OCI-LY7 (cell line): ENCODE data around the gene PXDN. TPM values are rescaled to one million over a fixed set of nuclear protein-coding genes. Genes with fewer than 3 reads are reported as not detected.
A peak's percentile ranks its signal among the peaks of the same experiment; 100 is the strongest.

ENCODE experiments used
- BruUV-seq: library from RNA; stranded (reverse); fragments of 400-500 nt; replicated peaks from 2 replicates; lab custom pipeline; 2021; lab: Mats Ljungman, UMichigan
- CTCF ChIA-PET: fragments of 300-600 bp; sonication (Branson Sonifier 250); formaldehyde crosslinking; loops from one replicate; lab custom pipeline; 2022; ENCODE audit warnings: antibody characterized with exemption; ENCODE audit not compliant: unreplicated experiment; lab: Charles Lee
- POLR2A ChIA-PET: fragments of 300-600 bp; sonication (Branson Sonifier 250); formaldehyde crosslinking; loops from one replicate; lab custom pipeline; 2022; ENCODE audit warnings: antibody characterized with exemption; lab: Charles Lee
- DNase-seq: peaks from one replicate; pipeline ENCODE4 v3.0.0-alpha.2; 2015; ENCODE audit warnings: low spot score
- H2AFZ ChIP-seq: fragments of 200-600 bp; sonication (generic), shearing (Covaris generic); 2 replicates; pipeline ENCODE4 v1.6.1; 2014; ENCODE audit warnings: mild to moderate bottlenecking, antibody characterized with exemption, low read length, moderate library complexity
- H3K27ac ChIP-seq: fragments of 200-600 bp; sonication (generic); 2 replicates; pipeline ENCODE4 v1.5.1; 2014; ENCODE audit warnings: mixed run types, low read depth, mild to moderate bottlenecking, moderate library complexity, low read length, inconsistent platforms; ENCODE audit not compliant: poor library complexity, severe bottlenecking
- H3K36me3 ChIP-seq: fragments of 200-600 bp; sonication (generic); 2 replicates; pipeline ENCODE4 v1.6.1; 2014; ENCODE audit warnings: mild to moderate bottlenecking, antibody characterized with exemption, low read length, moderate library complexity, mixed read lengths; ENCODE audit not compliant: insufficient read depth
- H3K4me1 ChIP-seq: fragments of 200-600 bp; sonication (generic); 2 replicates; pipeline ENCODE4 v1.5.1; 2014; ENCODE audit warnings: mild to moderate bottlenecking, low read length; ENCODE audit not compliant: insufficient read depth, poor library complexity, severe bottlenecking
- H3K4me2 ChIP-seq: fragments of 200-600 bp; sonication (generic); 2 replicates; pipeline ENCODE4 v1.6.1; 2014; ENCODE audit warnings: mild to moderate bottlenecking, low read length
- H3K4me3 ChIP-seq: fragments of 200-600 bp; sonication (generic); 2 replicates; pipeline ENCODE4 v1.5.1; 2014; ENCODE audit warnings: mild to moderate bottlenecking, low read depth, low read length; ENCODE audit not compliant: poor library complexity, severe bottlenecking
- H3K79me2 ChIP-seq: fragments of 200-600 bp; sonication (generic); 2 replicates; pipeline ENCODE4 v1.6.1; 2016; ENCODE audit warnings: low read depth, mild to moderate bottlenecking, low read length, moderate library complexity, mixed read lengths; ENCODE audit not compliant: insufficient read depth
- H3K9me2 ChIP-seq: fragments of 200-600 bp; sonication (generic); 2 replicates; pipeline ENCODE4 v1.6.1; 2016; ENCODE audit warnings: mild to moderate bottlenecking, low read length, mixed read lengths; ENCODE audit not compliant: insufficient read depth
- H3K9me3 ChIP-seq: fragments of 200-600 bp; sonication (generic); 2 replicates; pipeline ENCODE4 v1.6.1; 2014; ENCODE audit warnings: mild to moderate bottlenecking, mixed run types, low read length, mixed read lengths
- H4K20me1 ChIP-seq: fragments of 200-600 bp; sonication (generic); 2 replicates; pipeline ENCODE4 v1.6.1; 2014; ENCODE audit warnings: mild to moderate bottlenecking, antibody characterized with exemption, low read length, moderate library complexity, mixed read lengths; ENCODE audit not compliant: insufficient read depth
- EZH2phosphoT487 ChIP-seq: fragments of 200-600 bp; sonication (generic); IDR thresholded peaks from 2 replicates; pipeline ENCODE4 v1.6.1; 2018; ENCODE audit warnings: low read depth, borderline replicate concordance, mild to moderate bottlenecking, mixed run types, antibody characterized with exemption, low read length, moderate library complexity, mixed read lengths
- intact Hi-C: fragments of 100-400 bp; cut with micrococcal nuclease; formaldehyde crosslinking; loops from one replicate; pipeline ENCODE4 v1.10.0; 2022; ENCODE audit not compliant: unreplicated experiment
- total RNA-seq, 2 experiments: library from RNA; depleted of rRNA in 1 of 2; stranded (reverse); fragments of >200 nt in 1 of 2; shearing (Covaris generic) in 1 of 2; gene quantifications; 2 replicates each; pipeline ENCODE4 v1.2.3, GENCODE V29; 2014 to 2022
- TF ChIP-seq, protein P1 (sequence below): fragments of 200-600 bp; sonication (generic); conservative IDR thresholded peaks from 2 replicates; pipeline ENCODE4 v1.5.1; 2014; ENCODE audit warnings: mild to moderate bottlenecking, antibody characterized with exemption, low read length, moderate library complexity, mixed read lengths

Gene PXDN
- total RNA-seq, 2 experiments from 2014 or later: not detected

GRCh38 chr2:1750933-1751766 is 6.8 kb upstream of the PXDN start:
- intact Hi-C loops: loop anchor here (5.0 kb wide), 1 partner anchor 159 kb away; no protein-coding TSS in a partner anchor
- no peaks in the 10 kb centered on the region for H3K9me2 ChIP-seq
- ChIA-PET CTCF (no interaction called here), POLR2A (no interaction called here)
- BruUV-seq: no TSS peak
- H3K9me3 ChIP-seq: no peaks in the 10 kb centered on the region
- H3K27ac ChIP-seq: no peak overlapping the region
- no peak for TF ChIP-seq EZH2phosphoT487
- TF ChIP-seq, protein P1, sequence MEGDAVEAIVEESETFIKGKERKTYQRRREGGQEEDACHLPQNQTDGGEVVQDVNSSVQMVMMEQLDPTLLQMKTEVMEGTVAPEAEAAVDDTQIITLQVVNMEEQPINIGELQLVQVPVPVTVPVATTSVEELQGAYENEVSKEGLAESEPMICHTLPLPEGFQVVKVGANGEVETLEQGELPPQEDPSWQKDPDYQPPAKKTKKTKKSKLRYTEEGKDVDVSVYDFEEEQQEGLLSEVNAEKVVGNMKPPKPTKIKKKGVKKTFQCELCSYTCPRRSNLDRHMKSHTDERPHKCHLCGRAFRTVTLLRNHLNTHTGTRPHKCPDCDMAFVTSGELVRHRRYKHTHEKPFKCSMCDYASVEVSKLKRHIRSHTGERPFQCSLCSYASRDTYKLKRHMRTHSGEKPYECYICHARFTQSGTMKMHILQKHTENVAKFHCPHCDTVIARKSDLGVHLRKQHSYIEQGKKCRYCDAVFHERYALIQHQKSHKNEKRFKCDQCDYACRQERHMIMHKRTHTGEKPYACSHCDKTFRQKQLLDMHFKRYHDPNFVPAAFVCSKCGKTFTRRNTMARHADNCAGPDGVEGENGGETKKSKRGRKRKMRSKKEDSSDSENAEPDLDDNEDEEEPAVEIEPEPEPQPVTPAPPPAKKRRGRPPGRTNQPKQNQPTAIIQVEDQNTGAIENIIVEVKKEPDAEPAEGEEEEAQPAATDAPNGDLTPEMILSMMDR: peak; percentile 65
- no peaks in the 10 kb centered on the region for H4K20me1 ChIP-seq
- H3K79me2 ChIP-seq: no peaks in the 10 kb centered on the region
- DNase-seq: peak; percentile 16
- no peak overlapping the region for H3K4me2 ChIP-seq
- no peak overlapping the region for H2AFZ ChIP-seq
- H3K4me1 ChIP-seq: no peaks in the 10 kb centered on the region
- no peak overlapping the region for H3K4me3 ChIP-seq
- H3K36me3 ChIP-seq: no peaks in the 10 kb centered on the region

- H3K9me2 ChIP-seq: no peaks in the 10 kb centered on the region
- H3K9me3 ChIP-seq: no peaks in the 10 kb centered on the region
- no peaks in the 10 kb centered on the region for H3K36me3 ChIP-seq
- DNase-seq: no peak
- POLR2A ChIA-PET: no interaction called here
- intact Hi-C loops: loop anchor here (5.0 kb wide), 1 partner anchor 158 kb away; no protein-coding TSS in a partner anchor
- no peak overlapping the region for H2AFZ ChIP-seq
- TF ChIP-seq EZH2phosphoT487: no peak
- TF ChIP-seq, protein P1: no peak
- no peaks in the 10 kb centered on the region for H3K4me1 ChIP-seq
- no peaks in the 10 kb centered on the region for H4K20me1 ChIP-seq
- no peak overlapping the region for H3K4me2 ChIP-seq
- CTCF ChIA-PET: no interaction called here
- no peak overlapping the region for H3K4me3 ChIP-seq
- BruUV-seq: no TSS peak
- no peaks in the 10 kb centered on the region for H3K79me2 ChIP-seq
- H3K27ac ChIP-seq: no peak overlapping the region
These were observed 6.1 kb upstream of the PXDN start for GRCh38 chr2:1750270-1750932.
